Measurements from ENCODE around the gene SNW1.

DNA sequence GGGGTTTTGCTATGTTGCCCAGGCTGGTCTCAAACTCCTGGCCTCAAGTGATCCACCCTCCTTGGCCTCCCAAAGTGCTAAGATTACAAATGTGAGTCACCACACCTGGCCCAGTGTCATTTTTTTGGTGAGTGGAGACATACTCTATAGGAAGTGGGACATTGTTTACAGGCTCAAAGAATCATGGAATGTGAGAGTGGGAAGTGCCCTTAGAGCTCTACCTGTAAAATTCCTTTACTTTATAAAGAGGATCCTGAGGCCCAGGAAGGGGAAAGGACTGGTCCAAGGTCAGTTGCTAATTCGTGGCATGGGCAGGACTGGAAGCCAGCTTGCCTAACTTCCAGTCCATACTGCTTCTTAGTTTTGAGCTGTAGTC, 30.3 kb upstream of the SNW1 start:
- TF ChIP-seq, protein P1, sequence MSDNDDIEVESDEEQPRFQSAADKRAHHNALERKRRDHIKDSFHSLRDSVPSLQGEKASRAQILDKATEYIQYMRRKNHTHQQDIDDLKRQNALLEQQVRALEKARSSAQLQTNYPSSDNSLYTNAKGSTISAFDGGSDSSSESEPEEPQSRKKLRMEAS (IDR thresholded peaks at IDR 0.05; ENCODE audit: low read depth, low read length), result no peak
- TF ChIP-seq, protein P2, sequence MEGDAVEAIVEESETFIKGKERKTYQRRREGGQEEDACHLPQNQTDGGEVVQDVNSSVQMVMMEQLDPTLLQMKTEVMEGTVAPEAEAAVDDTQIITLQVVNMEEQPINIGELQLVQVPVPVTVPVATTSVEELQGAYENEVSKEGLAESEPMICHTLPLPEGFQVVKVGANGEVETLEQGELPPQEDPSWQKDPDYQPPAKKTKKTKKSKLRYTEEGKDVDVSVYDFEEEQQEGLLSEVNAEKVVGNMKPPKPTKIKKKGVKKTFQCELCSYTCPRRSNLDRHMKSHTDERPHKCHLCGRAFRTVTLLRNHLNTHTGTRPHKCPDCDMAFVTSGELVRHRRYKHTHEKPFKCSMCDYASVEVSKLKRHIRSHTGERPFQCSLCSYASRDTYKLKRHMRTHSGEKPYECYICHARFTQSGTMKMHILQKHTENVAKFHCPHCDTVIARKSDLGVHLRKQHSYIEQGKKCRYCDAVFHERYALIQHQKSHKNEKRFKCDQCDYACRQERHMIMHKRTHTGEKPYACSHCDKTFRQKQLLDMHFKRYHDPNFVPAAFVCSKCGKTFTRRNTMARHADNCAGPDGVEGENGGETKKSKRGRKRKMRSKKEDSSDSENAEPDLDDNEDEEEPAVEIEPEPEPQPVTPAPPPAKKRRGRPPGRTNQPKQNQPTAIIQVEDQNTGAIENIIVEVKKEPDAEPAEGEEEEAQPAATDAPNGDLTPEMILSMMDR (IDR thresholded peaks at IDR 0.05; ENCODE audit: low read depth, low read length), result no peak
- TF ChIP-seq POLR2A (IDR thresholded peaks at IDR 0.05; ENCODE audit: extremely low read depth, insufficient read length) (no peak), MYC (IDR thresholded peaks at IDR 0.05; ENCODE audit: low read depth, low read length) (no peak)

Measured in NB4 (cell line).